Panc1 (cell line): ENCODE results near the gene AVPI1. TPM values are rescaled to one million over a fixed set of nuclear protein-coding genes. Genes with fewer than 3 reads are reported as not detected.
A peak's percentile ranks its signal among the peaks of the same experiment; 100 is the strongest.

Experiments
- ATAC-seq: fragments of 200-7000 bp; cut with Tn5 transposase; 2 replicates; pipeline ENCODE4 v1.9.1; 2020; ENCODE audit warnings: mild to moderate bottlenecking, moderate library complexity
- BruUV-seq: library from RNA; stranded (reverse); fragments of 400-500 nt; replicated peaks from 2 replicates; lab custom pipeline; 2021; lab: Mats Ljungman, UMichigan
- CTCF ChIA-PET: fragments of 300-600 bp; sonication (Branson Sonifier 250); formaldehyde crosslinking; loops from one replicate; lab custom pipeline; 2022; ENCODE audit warnings: antibody characterized with exemption; lab: Charles Lee
- POLR2A ChIA-PET: fragments of 300-600 bp; sonication (Branson Sonifier 250); formaldehyde crosslinking; loops from one replicate; lab custom pipeline; 2022; ENCODE audit warnings: antibody characterized with exemption; lab: Charles Lee
- DNase-seq: peaks from one replicate; pipeline ENCODE4 v3.0.0-alpha.2; 2010; ENCODE audit warnings: low read depth, low spot score
- H3K27ac ChIP-seq: 2 replicates; pipeline ENCODE4 v1.5.1; 2011; ENCODE audit warnings: mild to moderate bottlenecking, low read length, inconsistent platforms
- H3K27me3 ChIP-seq: fragments of 200-500 bp; sonication (Bioruptor generic); 2 replicates; pipeline ENCODE4 v1.6.0; 2014; ENCODE audit warnings: low read length, inconsistent platforms; ENCODE audit not compliant: control insufficient read depth, insufficient read depth
- H3K36me3 ChIP-seq: fragments of 200-500 bp; sonication (Bioruptor generic); 2 replicates; pipeline ENCODE4 v1.5.1; 2014; ENCODE audit warnings: inconsistent platforms, mild to moderate bottlenecking, low read length, moderate library complexity; ENCODE audit not compliant: control insufficient read depth, insufficient read depth
- H3K4me1 ChIP-seq: 2 replicates; pipeline ENCODE4 v1.5.1; 2011; ENCODE audit warnings: inconsistent platforms, mild to moderate bottlenecking, low read length, moderate library complexity; ENCODE audit not compliant: control insufficient read depth, insufficient read depth
- H3K4me3 ChIP-seq, 2 experiments: 2 replicates each; pipeline ENCODE4 v1.5.1; 2011 to 2012; ENCODE audit warnings: low read depth in 2 of 2, low read length in 2 of 2, mild to moderate bottlenecking in 2 of 2, inconsistent platforms in 1 of 2, moderate library complexity in 1 of 2
- H3K9me3 ChIP-seq: fragments of 200-500 bp; sonication (Bioruptor generic); 2 replicates; pipeline ENCODE4 v1.5.1; 2014; ENCODE audit warnings: low read depth, mild to moderate bottlenecking, inconsistent platforms, low read length, moderate library complexity; ENCODE audit not compliant: control insufficient read depth, insufficient read depth
- POLR2AphosphoS5 ChIP-seq: IDR thresholded peaks from 2 replicates; pipeline ENCODE4 v1.6.1; 2012; ENCODE audit warnings: mild to moderate bottlenecking, low read depth, low read length, moderate library complexity
- SIN3A ChIP-seq: IDR thresholded peaks from 2 replicates; pipeline ENCODE4 v1.6.1; 2012; ENCODE audit warnings: low read depth, mild to moderate bottlenecking, low read length, moderate library complexity, borderline replicate concordance; ENCODE audit not compliant: insufficient read depth
- TCF7L2 ChIP-seq: IDR thresholded peaks from 2 replicates; pipeline ENCODE4 v1.6.1; 2011; ENCODE audit warnings: mild to moderate bottlenecking, low read depth, low read length, inconsistent platforms
- in situ Hi-C: cut with HindIII; loops from 2 replicates; pipeline ENCODE4 v1.10.0; 2016; ENCODE audit warnings: low sequenced_read_pairs, low pct_unique_long_range_greater_than_20kb
- intact Hi-C: fragments of 100-400 bp; cut with micrococcal nuclease; formaldehyde crosslinking; loops from one replicate; pipeline ENCODE4 v1.10.0; 2022; ENCODE audit not compliant: unreplicated experiment
- total RNA-seq: library from RNA; stranded (reverse); gene quantifications from one replicate; pipeline ENCODE4 v1.2.1, GENCODE V29; 2021; ENCODE audit not compliant: unreplicated experiment
- TF ChIP-seq, protein P1 (sequence below): fragments of 450-650 bp; IDR thresholded peaks from 2 replicates; pipeline ENCODE4 v1.5.1; 2017; ENCODE audit warnings: mild to moderate bottlenecking
- TF ChIP-seq, protein P2 (sequence below), 2 experiments: IDR thresholded peaks; 2 replicates each; pipeline ENCODE4 v1.6.1; 2011 to 2012; ENCODE audit warnings: low read depth in 2 of 2, control low read depth in 1 of 2, low read length in 1 of 2, mild to moderate bottlenecking in 1 of 2, moderate library complexity in 1 of 2; ENCODE audit not compliant: insufficient read depth in 1 of 2

Gene AVPI1
- total RNA-seq, 1 experiment from 2014 or later: 8.0 TPM

DNA sequence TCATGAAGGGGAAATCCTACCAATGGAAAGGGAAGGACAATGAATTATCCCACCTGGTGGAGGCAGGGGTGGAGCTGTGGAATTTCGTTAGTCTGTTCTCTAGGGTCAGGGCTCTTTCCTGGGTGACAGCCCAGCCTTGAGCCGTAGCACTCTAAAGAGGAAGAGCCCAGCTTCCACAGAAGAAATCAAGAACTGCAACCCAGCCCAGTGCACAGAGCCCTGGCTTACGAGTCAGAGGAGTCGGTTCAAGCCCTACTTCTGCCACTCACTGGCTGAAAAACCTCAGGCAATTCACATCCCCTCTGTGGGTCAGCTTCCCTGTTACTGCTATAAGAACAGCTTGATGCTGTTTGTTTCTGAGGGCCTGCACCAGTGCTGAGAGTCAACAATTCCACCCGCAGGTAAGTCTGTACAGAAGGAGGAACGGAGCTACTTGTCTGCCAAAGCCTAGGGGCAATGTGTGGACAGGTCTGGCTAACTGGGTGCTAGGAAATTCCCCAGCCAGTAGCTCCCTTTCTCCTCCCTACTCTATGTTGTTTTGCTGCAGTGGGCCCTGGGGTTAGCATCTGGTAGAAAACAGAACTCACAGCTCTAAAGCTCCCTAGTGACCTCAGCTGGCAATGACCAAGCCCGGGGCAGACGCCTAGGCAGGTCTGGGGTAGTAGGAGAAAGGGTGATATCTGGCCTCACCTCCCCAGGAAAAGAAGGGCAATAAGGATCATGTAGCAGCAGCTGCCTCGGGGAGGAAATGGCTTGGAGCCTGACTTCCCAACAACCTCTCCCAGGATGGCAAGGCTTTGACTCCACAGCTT is 3.3 kb downstream of the AVPI1 start:
- Histone ChIP-seq H3K27ac (peak overlapping the region; percentile 58), H3K27me3 (no peaks in the 10 kb centered on the region), H3K4me3 (peak overlapping the region in 1 of 2 experiments; percentile 32; a peak in 1 of 4 replicates), H3K36me3 (no peaks in the 10 kb centered on the region), H3K9me3 (no peaks in the 10 kb centered on the region), H3K4me1 (peaks cover 35% of the 10 kb centered on the region)
- ATAC-seq (peak; percentile 19; the same call in 1 of the 2 replicates), DNase-seq (no peak)
- POLR2A ChIA-PET: no interaction called here
- no peak for TF ChIP-seq TCF7L2
- no peak for TF ChIP-seq SIN3A
- TF ChIP-seq, protein P1, sequence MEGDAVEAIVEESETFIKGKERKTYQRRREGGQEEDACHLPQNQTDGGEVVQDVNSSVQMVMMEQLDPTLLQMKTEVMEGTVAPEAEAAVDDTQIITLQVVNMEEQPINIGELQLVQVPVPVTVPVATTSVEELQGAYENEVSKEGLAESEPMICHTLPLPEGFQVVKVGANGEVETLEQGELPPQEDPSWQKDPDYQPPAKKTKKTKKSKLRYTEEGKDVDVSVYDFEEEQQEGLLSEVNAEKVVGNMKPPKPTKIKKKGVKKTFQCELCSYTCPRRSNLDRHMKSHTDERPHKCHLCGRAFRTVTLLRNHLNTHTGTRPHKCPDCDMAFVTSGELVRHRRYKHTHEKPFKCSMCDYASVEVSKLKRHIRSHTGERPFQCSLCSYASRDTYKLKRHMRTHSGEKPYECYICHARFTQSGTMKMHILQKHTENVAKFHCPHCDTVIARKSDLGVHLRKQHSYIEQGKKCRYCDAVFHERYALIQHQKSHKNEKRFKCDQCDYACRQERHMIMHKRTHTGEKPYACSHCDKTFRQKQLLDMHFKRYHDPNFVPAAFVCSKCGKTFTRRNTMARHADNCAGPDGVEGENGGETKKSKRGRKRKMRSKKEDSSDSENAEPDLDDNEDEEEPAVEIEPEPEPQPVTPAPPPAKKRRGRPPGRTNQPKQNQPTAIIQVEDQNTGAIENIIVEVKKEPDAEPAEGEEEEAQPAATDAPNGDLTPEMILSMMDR: peak; percentile 41
- TF ChIP-seq, protein P2, sequence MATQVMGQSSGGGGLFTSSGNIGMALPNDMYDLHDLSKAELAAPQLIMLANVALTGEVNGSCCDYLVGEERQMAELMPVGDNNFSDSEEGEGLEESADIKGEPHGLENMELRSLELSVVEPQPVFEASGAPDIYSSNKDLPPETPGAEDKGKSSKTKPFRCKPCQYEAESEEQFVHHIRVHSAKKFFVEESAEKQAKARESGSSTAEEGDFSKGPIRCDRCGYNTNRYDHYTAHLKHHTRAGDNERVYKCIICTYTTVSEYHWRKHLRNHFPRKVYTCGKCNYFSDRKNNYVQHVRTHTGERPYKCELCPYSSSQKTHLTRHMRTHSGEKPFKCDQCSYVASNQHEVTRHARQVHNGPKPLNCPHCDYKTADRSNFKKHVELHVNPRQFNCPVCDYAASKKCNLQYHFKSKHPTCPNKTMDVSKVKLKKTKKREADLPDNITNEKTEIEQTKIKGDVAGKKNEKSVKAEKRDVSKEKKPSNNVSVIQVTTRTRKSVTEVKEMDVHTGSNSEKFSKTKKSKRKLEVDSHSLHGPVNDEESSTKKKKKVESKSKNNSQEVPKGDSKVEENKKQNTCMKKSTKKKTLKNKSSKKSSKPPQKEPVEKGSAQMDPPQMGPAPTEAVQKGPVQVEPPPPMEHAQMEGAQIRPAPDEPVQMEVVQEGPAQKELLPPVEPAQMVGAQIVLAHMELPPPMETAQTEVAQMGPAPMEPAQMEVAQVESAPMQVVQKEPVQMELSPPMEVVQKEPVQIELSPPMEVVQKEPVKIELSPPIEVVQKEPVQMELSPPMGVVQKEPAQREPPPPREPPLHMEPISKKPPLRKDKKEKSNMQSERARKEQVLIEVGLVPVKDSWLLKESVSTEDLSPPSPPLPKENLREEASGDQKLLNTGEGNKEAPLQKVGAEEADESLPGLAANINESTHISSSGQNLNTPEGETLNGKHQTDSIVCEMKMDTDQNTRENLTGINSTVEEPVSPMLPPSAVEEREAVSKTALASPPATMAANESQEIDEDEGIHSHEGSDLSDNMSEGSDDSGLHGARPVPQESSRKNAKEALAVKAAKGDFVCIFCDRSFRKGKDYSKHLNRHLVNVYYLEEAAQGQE (IDR thresholded peaks at IDR 0.05; ENCODE audit: insufficient read depth in 1 of 2, low read depth in 2 of 2, low read length in 1 of 2): no peak
- in situ Hi-C loops (no loop called here), intact Hi-C loops (no loop called here)
- CTCF ChIA-PET: interaction anchor here (0.6 to 1.2 kb wide), 3 partner anchors 18 to 25 kb away, joined by 3 to 4 read pairs (median 3); no protein-coding TSS in a partner anchor
- no TSS peak for BruUV-seq

GRCh38 chr10:97682042-97682441 is 5.0 kb downstream of the AVPI1 start:
- H3K36me3 ChIP-seq: no peaks in the 10 kb centered on the region
- DNase-seq (no peak), ATAC-seq (no peak)
- no peaks in the 10 kb centered on the region for H3K27me3 ChIP-seq
- in situ Hi-C loops: no loop called here
- H3K9me3 ChIP-seq: no peaks in the 10 kb centered on the region
- no peak overlapping the region for H3K4me3 ChIP-seq
- H3K4me1 ChIP-seq: peaks cover 26% of the 10 kb centered on the region
- no peak overlapping the region for H3K27ac ChIP-seq
- BruUV-seq: no TSS peak
- intact Hi-C loops: no loop called here
- POLR2A ChIA-PET: no interaction called here
- no peak for TF ChIP-seq TCF7L2
- CTCF ChIA-PET: interaction anchor here (0.7 kb wide), 1 partner anchor 20 kb away, joined by 3 read pairs; no protein-coding TSS in a partner anchor

- Histone ChIP-seq H3K4me1 (peaks cover 9% of the 10 kb centered on the region), H3K36me3 (no peaks in the 10 kb centered on the region; the same call in 1 of the 2 replicates), H3K27me3 (no peaks in the 10 kb centered on the region), H3K4me3 (no peak overlapping the region), H3K9me3 (no peaks in the 10 kb centered on the region), H3K27ac (no peak overlapping the region)
- DNase-seq (no peak), ATAC-seq (no peak)
- no TSS peak for BruUV-seq
- POLR2A ChIA-PET: interaction anchor here (0.6 kb wide), 1 partner anchor 48 kb away, joined by 7 read pairs; no protein-coding TSS in a partner anchor
- in situ Hi-C loops (no loop called here), intact Hi-C loops (no loop called here)
- CTCF ChIA-PET: interaction anchor here (1.0 kb wide), 1 partner anchor 22 kb away, joined by 3 read pairs; no protein-coding TSS in a partner anchor
- TF ChIP-seq TCF7L2: no peak
- no peak for TF ChIP-seq POLR2AphosphoS5
- TF ChIP-seq, protein P2 (IDR thresholded peaks at IDR 0.05; ENCODE audit: insufficient read depth in 1 of 2, low read depth in 2 of 2, low read length in 1 of 2): no peak
- TF ChIP-seq, protein P1: no peak
- TF ChIP-seq SIN3A: no peak
These were observed 7.4 kb downstream of the AVPI1 start for GRCh38 chr10:97679594-97679993.
